Forelimb muscle (tissue), 1 donor: ENCODE data around the gene DOP1B. TPM values are rescaled to one million over a fixed set of nuclear protein-coding genes. Genes with fewer than 3 reads are reported as not detected.
"Not testable (repeated sequence)": the region's sequence is repeated elsewhere in the genome, so short reads cannot be mapped to it uniquely, and the experiment has no call there.

Source experiments
- DNase-seq: peaks from one replicate; pipeline ENCODE4 v3.0.0-alpha.2; 2013; ENCODE audit warnings: low read depth
- polyA plus RNA-seq: library from polyadenylated mRNA; unstranded; fragments of 120-200 nt; gene quantifications from one replicate; pipeline ENCODE4 v1.2.1, GENCODE V29; 2013; ENCODE audit not compliant: insufficient read length

The DOP1B gene
- polyA plus RNA-seq, 1 donor: 6.7 TPM

DNA sequence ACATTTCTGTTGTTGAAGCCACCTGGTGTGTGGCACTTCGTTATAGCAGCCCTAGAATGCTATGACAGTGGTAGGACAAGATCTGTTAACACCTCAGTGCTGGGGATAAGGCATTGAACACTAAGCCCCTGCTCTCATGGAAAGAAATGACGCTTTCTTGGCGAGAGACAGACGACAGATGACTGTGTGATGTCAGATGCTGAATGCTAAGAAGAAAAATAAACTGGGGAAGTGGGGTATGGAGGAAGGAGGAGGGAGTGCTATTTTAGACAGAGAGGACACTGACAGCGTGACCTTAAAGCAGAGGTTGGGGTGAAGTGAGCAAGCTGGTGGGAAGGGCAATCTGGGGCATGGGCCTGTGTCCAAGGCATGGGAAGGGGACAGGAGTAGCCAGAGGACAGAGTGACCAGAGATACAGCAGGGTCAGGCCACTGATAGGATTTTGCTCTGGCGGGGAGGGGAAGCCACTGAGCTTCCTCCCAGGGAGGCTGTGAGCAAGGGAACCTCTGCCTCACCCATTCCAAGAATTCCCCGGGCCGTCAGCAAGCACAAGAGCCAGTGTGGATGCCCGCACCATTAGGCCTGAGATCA, 15.2 kb downstream of the DOP1B start:
- DNase-seq: no peak

GRCh38 chr21:36174780-36175179, 18.2 kb downstream of the DOP1B start:
- DNase-seq: no peak

GRCh38 chr21:36175771-36176565, 19.3 kb downstream of the DOP1B start:
- DNase-seq: no peak

GRCh38 chr21:36178349-36178748, 21.7 kb downstream of the DOP1B start:
- no peak for DNase-seq

DNA sequence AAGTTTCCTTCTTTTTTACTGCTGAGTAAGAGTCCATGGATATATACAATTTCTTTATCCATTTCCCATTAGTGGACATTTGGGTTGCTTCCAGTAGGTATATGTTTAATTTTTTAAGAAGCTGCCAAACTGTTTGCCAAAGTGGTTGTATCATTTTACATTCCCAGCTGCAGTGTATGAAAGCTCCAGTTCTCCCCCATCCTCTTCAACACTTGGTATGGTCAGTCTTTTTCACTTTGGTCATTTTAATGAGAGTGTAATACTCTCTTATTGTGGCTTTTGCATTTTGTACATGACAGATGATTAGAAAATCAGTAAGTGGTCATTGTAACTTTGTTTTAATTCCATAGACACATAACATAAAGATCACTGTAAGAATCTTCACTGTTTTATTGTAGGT, 22.5 kb downstream of the DOP1B start:
- no peak for DNase-seq

GRCh38 chr21:36180963-36181362, 24.3 kb downstream of the DOP1B start:
- no peak for DNase-seq

DNA sequence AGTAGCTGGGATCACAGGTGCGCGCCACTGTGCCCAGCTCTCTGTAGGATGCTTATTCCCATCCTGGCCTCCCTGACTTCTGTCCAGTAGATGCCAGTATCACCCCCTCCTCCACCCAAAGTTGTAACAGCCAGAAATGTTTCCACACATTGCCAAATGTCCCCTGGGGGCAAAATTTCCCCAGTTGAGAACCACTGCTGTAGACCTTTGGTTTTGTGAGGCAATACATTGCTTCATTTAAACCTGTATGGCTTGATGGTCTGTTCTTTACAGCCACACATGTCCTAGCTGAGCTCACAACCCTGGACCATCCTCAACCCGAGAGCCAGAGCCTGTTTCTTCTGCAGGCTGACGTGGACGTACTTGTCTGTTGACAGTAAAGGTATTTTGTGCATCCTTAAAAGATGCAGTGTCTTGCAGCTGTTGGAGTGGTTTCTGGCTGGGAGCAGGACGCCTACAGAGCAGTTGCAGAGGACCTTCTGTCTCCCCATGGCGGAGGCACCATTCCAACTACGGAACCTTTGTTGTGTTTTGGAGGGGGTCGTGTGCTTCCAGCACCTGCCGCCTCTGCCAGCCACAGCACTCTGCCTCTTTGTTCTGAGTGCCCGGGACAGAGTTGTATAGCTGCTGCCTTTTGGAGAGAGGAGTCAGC, 26.6 kb downstream of the DOP1B start:
- DNase-seq: no peak

DNA sequence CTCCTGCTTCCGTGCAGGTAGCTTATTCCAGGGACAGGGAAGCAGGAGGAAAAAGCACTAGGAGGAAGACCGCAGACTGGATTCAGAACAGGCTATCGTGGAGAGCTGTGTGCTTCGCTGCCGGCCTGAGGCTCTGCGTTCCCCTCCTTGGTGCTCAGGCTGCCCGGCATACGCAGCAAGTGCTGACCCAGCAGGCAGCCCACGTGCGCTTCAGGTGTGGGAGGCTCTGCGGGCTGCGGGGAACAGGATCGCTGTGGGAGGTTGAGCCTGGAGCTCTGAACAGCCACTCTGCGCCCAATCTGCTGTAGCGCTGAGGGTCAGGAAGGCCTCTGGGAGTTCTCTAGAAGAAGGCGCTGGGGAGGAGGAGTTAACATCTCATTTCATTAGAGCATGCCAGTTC, 27.9 kb downstream of the DOP1B start:
- DNase-seq: no peak

DNA sequence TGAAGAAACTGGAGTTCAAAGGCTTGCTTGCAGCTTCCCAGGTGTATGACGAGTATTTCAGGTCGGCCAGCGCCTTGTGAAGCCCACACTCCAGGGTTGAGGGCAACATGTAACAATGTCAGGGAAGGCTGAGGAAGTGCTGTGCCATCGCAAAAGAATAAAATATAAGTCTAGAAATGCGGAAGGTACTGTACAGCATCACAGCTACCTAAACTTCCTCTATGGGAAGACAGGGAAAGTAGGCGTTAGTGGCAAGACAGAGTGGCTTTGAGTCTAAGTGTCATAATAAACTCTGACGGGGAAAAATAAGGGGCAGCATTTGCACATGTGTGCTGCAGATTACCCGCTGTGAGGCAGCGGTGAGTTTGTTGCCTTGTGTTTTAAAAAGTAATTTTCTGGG, 28.9 kb downstream of the DOP1B start:
- DNase-seq: no peak

- no peak for DNase-seq
These were observed 29.5 kb downstream of the DOP1B start for GRCh38 chr21:36186081-36186480.

DNA sequence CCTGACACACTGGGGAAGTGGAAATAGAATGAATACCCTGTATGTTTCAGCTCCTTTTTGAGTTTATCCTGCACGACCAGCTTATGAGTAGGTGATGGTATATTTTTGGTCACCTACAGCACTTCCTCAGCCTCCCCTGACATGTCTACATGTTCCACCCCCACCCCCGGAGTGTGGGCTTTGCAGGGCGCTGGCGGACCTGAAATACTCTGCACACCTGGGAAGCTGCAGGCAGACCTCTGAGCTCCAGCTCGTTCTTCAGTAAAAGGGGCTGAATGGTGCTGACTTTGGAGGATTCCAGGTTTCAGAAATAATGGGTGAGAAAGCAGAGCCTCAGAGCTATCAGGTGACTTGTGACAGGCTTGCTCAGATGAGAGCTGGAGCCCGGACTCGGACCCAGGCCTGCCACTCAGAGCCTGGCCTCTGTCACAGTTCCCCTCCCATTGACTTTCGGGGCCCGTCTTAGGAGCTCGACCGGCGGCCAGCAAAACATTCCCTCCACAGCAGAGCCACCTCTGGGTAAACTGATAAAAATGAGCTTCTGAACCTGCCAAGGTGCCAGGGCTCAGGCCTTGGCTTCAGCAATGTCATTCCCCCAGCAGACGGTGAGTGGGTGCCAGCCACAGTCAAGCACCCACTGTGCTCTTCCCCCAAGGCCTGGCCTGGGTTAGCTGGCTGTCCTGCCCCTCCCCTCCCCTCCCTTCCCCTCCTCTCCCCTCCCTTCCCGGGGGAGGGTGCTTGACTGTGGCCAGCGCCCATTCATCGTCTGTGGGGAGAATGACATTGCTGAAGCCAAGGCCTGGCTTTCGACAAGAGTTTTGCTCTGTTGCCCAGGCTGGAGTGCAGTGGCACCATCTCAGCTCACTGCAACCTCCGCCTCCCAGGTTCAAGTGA, 30.1 kb downstream of the DOP1B start:
- DNase-seq: no peak

- no peak for DNase-seq
These were observed 31.6 kb downstream of the DOP1B start for GRCh38 chr21:36188081-36188681.

DNA sequence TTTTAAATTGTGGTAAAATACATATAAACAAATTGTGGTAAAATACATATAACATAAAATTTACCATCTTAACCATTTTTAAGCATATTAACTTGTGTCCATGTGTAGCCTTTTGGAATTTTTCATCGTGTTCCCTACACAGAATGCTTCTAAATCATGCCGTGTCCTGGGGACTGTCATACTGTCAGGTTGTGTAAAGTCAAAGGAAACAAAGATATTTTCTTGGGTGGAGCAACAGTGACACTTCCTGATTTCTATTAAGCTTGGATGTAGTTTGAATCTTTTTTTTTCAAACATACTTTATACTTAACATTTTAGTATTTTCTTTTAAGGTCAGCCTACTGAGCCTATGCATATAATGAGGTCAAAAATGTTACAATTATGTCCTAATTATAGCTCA, 32.3 kb downstream of the DOP1B start:
- DNase-seq: no peak

DNA sequence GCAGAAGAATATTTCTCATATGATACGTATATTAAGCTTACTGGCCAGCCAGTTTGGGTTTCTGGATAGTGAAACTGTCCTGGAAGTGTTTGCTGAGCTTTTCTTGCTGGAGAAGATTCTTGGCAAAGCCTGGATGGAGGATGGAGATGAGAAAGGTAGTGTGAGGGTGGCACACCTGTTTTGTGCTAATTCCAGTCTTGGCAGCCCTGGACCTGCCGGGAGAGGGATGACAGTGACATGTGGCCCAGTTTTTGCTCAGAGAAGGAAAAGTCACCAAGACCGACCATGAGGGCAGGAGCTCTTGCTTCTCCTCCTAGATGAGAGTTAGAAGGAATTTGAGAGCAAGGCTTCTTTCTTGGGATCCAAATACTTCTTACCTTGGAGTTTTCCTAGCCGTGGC, 34.1 kb downstream of the DOP1B start:
- no peak for DNase-seq

DNA sequence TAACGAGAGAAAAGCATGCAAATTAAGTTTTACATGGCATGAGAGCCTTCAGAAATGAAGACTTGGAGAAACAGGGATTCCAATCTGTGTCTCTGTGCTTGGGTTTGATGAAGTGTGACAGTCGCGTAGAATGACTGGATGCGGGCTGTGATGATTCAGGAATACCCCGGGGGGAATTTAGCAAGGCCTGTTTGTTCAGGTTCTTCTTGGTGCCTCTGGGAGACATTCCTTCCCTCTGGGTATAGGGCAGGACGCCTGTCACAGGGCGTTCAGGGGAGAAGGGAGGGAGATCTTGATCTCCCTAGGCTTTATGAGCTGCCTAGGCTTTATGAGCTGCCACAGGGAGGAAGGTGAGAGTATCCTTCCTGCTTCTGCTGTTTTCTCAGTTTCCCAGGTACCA, 36.6 kb downstream of the DOP1B start:
- no peak for DNase-seq

DNA sequence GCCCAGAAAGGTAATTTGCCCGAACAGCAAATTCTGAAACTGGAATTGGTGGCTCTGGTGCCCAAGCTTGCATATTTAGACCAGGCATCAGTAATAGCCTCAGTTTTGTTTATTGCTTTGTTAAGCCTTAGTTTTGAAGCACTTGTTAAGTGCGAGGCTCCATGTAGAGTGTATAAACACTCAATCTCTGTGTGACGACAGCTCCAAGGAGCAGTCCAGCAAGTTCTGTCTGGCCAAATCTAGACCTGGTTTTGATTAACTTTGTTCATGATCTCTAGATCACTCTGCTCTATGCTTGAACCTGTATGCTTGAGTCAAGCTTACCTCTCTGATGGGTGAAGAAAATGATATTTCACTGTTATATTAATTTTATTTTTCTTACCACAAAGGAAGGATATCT, 37.4 kb downstream of the DOP1B start:
- no peak for DNase-seq

- DNase-seq: no peak
These were observed 39.0 kb downstream of the DOP1B start for GRCh38 chr21:36195613-36196012.

- DNase-seq: no peak
These were observed 42.4 kb downstream of the DOP1B start for GRCh38 chr21:36199021-36199420.

GRCh38 chr21:36199575-36199974, 43.0 kb downstream of the DOP1B start:
- DNase-seq: not testable (repeated sequence)

GRCh38 chr21:36200081-36200561, 43.5 kb downstream of the DOP1B start:
- no peak for DNase-seq
